Urinary bladder (tissue), 4 donors: ENCODE results near the gene TBC1D10B. TPM values are rescaled to one million over a fixed set of nuclear protein-coding genes. Genes with fewer than 3 reads are reported as not detected.
"Not testable (repeated sequence)": the region's sequence is repeated elsewhere in the genome, so short reads cannot be mapped to it uniquely, and the experiment has no call there.

Source experiments
- DNase-seq: peaks from one replicate; pipeline ENCODE4 v3.0.0-alpha.2; 2015; ENCODE audit errors: extremely low spot score
- H3K27ac ChIP-seq: one replicate; pipeline ENCODE4 v1.5.1; 2013; ENCODE audit warnings: low read depth, mild to moderate bottlenecking, moderate library complexity
- H3K36me3 ChIP-seq: one replicate; pipeline ENCODE4 v1.6.1; 2013; ENCODE audit warnings: mild to moderate bottlenecking, moderate library complexity; ENCODE audit not compliant: insufficient read depth
- H3K4me1 ChIP-seq: one replicate; pipeline ENCODE4 v1.6.1; 2013; ENCODE audit warnings: mild to moderate bottlenecking, moderate library complexity; ENCODE audit not compliant: insufficient read depth
- H3K4me3 ChIP-seq: one replicate; pipeline ENCODE4 v1.5.1; 2013; ENCODE audit warnings: low read depth, low read length
- WGBS: extraction: QIAGEN DNeasy Blood & Tissue Kit; methylation state at CpG from one replicate; pipeline ENCODE4 v1.1.7; 2013; 5-methylcytosine and 5-hydroxymethylcytosine counted together
- polyA plus RNA-seq: library from polyadenylated mRNA; stranded (reverse); fragments of 200-250 nt; gene quantifications from one replicate; pipeline ENCODE4 v1.2.3, GENCODE V29; 2013
- total RNA-seq: library from RNA; depleted of rRNA; stranded (reverse); fragments of >200 nt; gene quantifications from one replicate; pipeline ENCODE4 v1.2.3, GENCODE V29; 2014
- donor health status: healthy with polysubstance abuse.
- donor health status: healthy.

TBC1D10B gene
- total and polyA plus RNA-seq, 2 donors, result 18.9 to 29.5 TPM

- whole genome bisulfite sequencing, result 64% methylated on average over 11 of the region's 11 CpGs
- Histone ChIP-seq H3K4me3 (no peak overlapping the region), H3K4me1 (no peaks in the 10 kb centered on the region), H3K36me3 (peaks cover 2% of the 10 kb centered on the region), H3K27ac (no peak overlapping the region)
- DNase-seq, result no peak
Observed at GRCh38 chr16:30351586-30352419, 18.5 kb downstream of the TBC1D10B start.

- Histone ChIP-seq H3K36me3 (peaks cover 2% of the 10 kb centered on the region), H3K27ac (no peak overlapping the region), H3K4me1 (no peaks in the 10 kb centered on the region), H3K4me3 (no peak overlapping the region)
- DNase-seq, result no peak
- WGBS, result 88% methylated on average over 15 of the region's 15 CpGs
Observed at GRCh38 chr16:30351001-30351441, 19.3 kb downstream of the TBC1D10B start.

- Histone ChIP-seq H3K4me1 (no peaks in the 10 kb centered on the region), H3K27ac (no peak overlapping the region), H3K4me3 (no peak overlapping the region), H3K36me3 (peaks cover 2% of the 10 kb centered on the region)
- 82% methylated on average over 3 of the region's 3 CpGs for WGBS
- DNase-seq, result no peak
Observed at GRCh38 chr16:30350134-30350871, 20.0 kb downstream of the TBC1D10B start.

- Histone ChIP-seq H3K27ac (no peak overlapping the region), H3K4me1 (no peaks in the 10 kb centered on the region), H3K4me3 (no peak overlapping the region), H3K36me3 (peaks cover 2% of the 10 kb centered on the region)
- DNase-seq, result no peak
- WGBS, result 83% methylated on average over 3 of the region's 3 CpGs
Observed at GRCh38 chr16:30349675-30350074, 20.6 kb downstream of the TBC1D10B start.

GRCh38 chr16:30348929-30349328, 21.4 kb downstream of the TBC1D10B start:
- no peak for DNase-seq
- Histone ChIP-seq H3K4me1 (no peaks in the 10 kb centered on the region), H3K36me3 (peaks cover 2% of the 10 kb centered on the region), H3K27ac (no peak overlapping the region), H3K4me3 (no peak overlapping the region)
- 89% methylated on average over 7 of the region's 7 CpGs for WGBS

GRCh38 chr16:30348113-30348512, 22.2 kb downstream of the TBC1D10B start:
- Histone ChIP-seq H3K27ac (no peak overlapping the region), H3K4me1 (no peaks in the 10 kb centered on the region), H3K4me3 (no peak overlapping the region), H3K36me3 (peaks cover 2% of the 10 kb centered on the region)
- WGBS, result 93% methylated on average over 8 of the region's 8 CpGs
- DNase-seq, result no peak

GRCh38 chr16:30346286-30346685, 24.0 kb downstream of the TBC1D10B start:
- peaks cover 2% of the 10 kb centered on the region for H3K36me3 ChIP-seq
- H3K4me3 ChIP-seq, result no peak overlapping the region
- H3K4me1 ChIP-seq, result no peaks in the 10 kb centered on the region
- 93% methylated on average over 3 of the region's 3 CpGs for whole genome bisulfite sequencing
- no peak overlapping the region for H3K27ac ChIP-seq
- DNase-seq, result no peak

- not testable (repeated sequence) for H3K27ac ChIP-seq
Observed at GRCh38 chr16:30343491-30343820, 26.8 kb downstream of the TBC1D10B start.

GRCh38 chr16:30342751-30343490, 27.4 kb downstream of the TBC1D10B start:
- H3K27ac ChIP-seq, result no peak overlapping the region
- H3K4me1 ChIP-seq, result no peaks in the 10 kb centered on the region
- WGBS, result 92% methylated on average over 32 of the region's 32 CpGs
- no peak for DNase-seq
- no peaks in the 10 kb centered on the region for H3K36me3 ChIP-seq
- H3K4me3 ChIP-seq, result no peak overlapping the region

More at GRCh38 chr16:30343491-30343820, 26.8 kb downstream of the TBC1D10B start:
- H3K4me1 ChIP-seq, DNase-seq, H3K36me3 ChIP-seq, H3K4me3 ChIP-seq: not testable (repeated sequence)
- WGBS, result 94% methylated on average over 11 of the region's 11 CpGs

GRCh38 chr16:30341971-30342370, 28.3 kb downstream of the TBC1D10B start:
- H3K36me3 ChIP-seq, H3K4me1 ChIP-seq, H3K27ac ChIP-seq, H3K4me3 ChIP-seq, DNase-seq: not testable (repeated sequence)
- WGBS, result 92% methylated on average over 8 of the region's 8 CpGs

GRCh38 chr16:30340621-30341020, 29.7 kb downstream of the TBC1D10B start:
- Histone ChIP-seq H3K36me3 (no peaks in the 10 kb centered on the region), H3K27ac (no peak overlapping the region), H3K4me1 (no peaks in the 10 kb centered on the region), H3K4me3 (no peak overlapping the region)
- 90% methylated on average over 13 of the region's 13 CpGs for WGBS
- no peak for DNase-seq

GRCh38 chr16:30338715-30339114, 31.6 kb downstream of the TBC1D10B start:
- H3K36me3 ChIP-seq, H3K4me3 ChIP-seq, H3K4me1 ChIP-seq, DNase-seq, H3K27ac ChIP-seq: not testable (repeated sequence)
- WGBS, result 81% methylated on average over 4 of the region's 5 CpGs

GRCh38 chr16:30337964-30338357, 32.3 kb downstream of the TBC1D10B start:
- H3K4me1 ChIP-seq, H3K36me3 ChIP-seq, H3K27ac ChIP-seq, H3K4me3 ChIP-seq, DNase-seq: not testable (repeated sequence)
- 95% methylated on average over 10 of the region's 10 CpGs for WGBS
